ENCODE results near the gene ZDHHC8.

ZDHHC8 gene

GRCh38 chr22:20167643-20168322 lies 36.2 kb downstream of the ZDHHC8 start:
- DNase-seq (ENCODE audit: low spot score), result no peak
- H3K4me3 ChIP-seq, result no peak overlapping the region
- TF ChIP-seq CTCF (IDR thresholded peaks at IDR 0.05), result no peak
- H3K27ac ChIP-seq, result no peak overlapping the region

GRCh38 chr22:20169253-20169822 lies 37.7 kb downstream of the ZDHHC8 start:
- no peak overlapping the region for H3K27ac ChIP-seq
- no peak for TF ChIP-seq CTCF (IDR thresholded peaks at IDR 0.05)
- DNase-seq (ENCODE audit: low spot score), result no peak
- H3K4me3 ChIP-seq, result no peak overlapping the region

GRCh38 chr22:20170170-20170569 lies 38.6 kb downstream of the ZDHHC8 start:
- Histone ChIP-seq H3K4me3 (no peak overlapping the region), H3K27ac (no peak overlapping the region)
- TF ChIP-seq CTCF (IDR thresholded peaks at IDR 0.05), result no peak
- no peak for DNase-seq (ENCODE audit: low spot score)

- no peak overlapping the region for H3K27ac ChIP-seq
- no peak for TF ChIP-seq CTCF (IDR thresholded peaks at IDR 0.05)
- H3K4me3 ChIP-seq, result no peak overlapping the region
- no peak for DNase-seq (ENCODE audit: low spot score)
Measured at GRCh38 chr22:20171288-20172140, 39.9 kb downstream of the ZDHHC8 start.

GRCh38 chr22:20172141-20172613 lies 40.6 kb downstream of the ZDHHC8 start:
- DNase-seq (ENCODE audit: low spot score), result no peak
- H3K27ac ChIP-seq, result no peak overlapping the region
- no peak overlapping the region for H3K4me3 ChIP-seq
- TF ChIP-seq CTCF (IDR thresholded peaks at IDR 0.05), result no peak

- Histone ChIP-seq H3K27ac (no peak overlapping the region), H3K4me3 (no peak overlapping the region)
- no peak for TF ChIP-seq CTCF (IDR thresholded peaks at IDR 0.05)
- DNase-seq (ENCODE audit: low spot score), result no peak
Measured at GRCh38 chr22:20173246-20173645, 41.6 kb downstream of the ZDHHC8 start.

Measured in coronary artery (tissue), 2 donors.